Endothelial cell of umbilical vein (primary cell): ENCODE data around the gene DUSP8. TPM values are rescaled to one million over a fixed set of nuclear protein-coding genes. Genes with fewer than 3 reads are reported as not detected.

Source experiments
- BruUV-seq: library from RNA; stranded (reverse); fragments of 400-500 nt; replicated peaks from 2 replicates; lab custom pipeline; 2021; lab: Mats Ljungman, UMichigan
- CTCF ChIA-PET: fragments of 300-600, 350-600 bp; sonication (Branson Sonifier 250); formaldehyde crosslinking; loops from one replicate; lab custom pipeline; 2021; ENCODE audit warnings: antibody characterized with exemption, inconsistent platforms; lab: Charles Lee
- POLR2A ChIA-PET: fragments of 300-600, 350-600 bp; sonication (Branson Sonifier 250); formaldehyde crosslinking; loops from one replicate; lab custom pipeline; 2021; ENCODE audit warnings: antibody characterized with exemption, inconsistent platforms; lab: Charles Lee
- DNase-seq: peaks from one replicate; pipeline ENCODE4 v3.0.0-alpha.2; 2011; ENCODE audit warnings: low read depth, low spot score
- FAIRE-seq: peaks from 2 replicates; lab custom pipeline; 2011; peaks lifted over from hg19 to GRCh38; lab: Jason Lieb, UNC
- H2AFZ ChIP-seq: 2 replicates; pipeline ENCODE4 v1.6.0; 2012; ENCODE audit warnings: low read depth, low read length, control low read depth, inconsistent platforms
- H3K27ac ChIP-seq: 2 replicates; pipeline ENCODE4 v1.5.1; 2011; ENCODE audit warnings: low read depth, mild to moderate bottlenecking, control low read depth, low read length, moderate library complexity; ENCODE audit not compliant: insufficient read depth
- H3K27me3 ChIP-seq, 2 experiments: 2 replicates each; pipeline versions ENCODE4 v1.6.0 to v1.6.1; 2011; ENCODE audit warnings: low read length in 2 of 2, mixed read lengths in 1 of 2; ENCODE audit not compliant: control insufficient read depth in 2 of 2, insufficient read depth in 2 of 2
- H3K36me3 ChIP-seq, 2 experiments: 2 replicates in 1 of 2; 3 replicates in 1 of 2; pipeline ENCODE4 v1.5.1; 2011; ENCODE audit warnings: low read length in 2 of 2, mild to moderate bottlenecking in 1 of 2, moderate library complexity in 1 of 2; ENCODE audit not compliant: control insufficient read depth in 2 of 2, insufficient read depth in 2 of 2; ENCODE audit errors: extremely low read depth in 1 of 2
- H3K4me1 ChIP-seq: 3 replicates; pipeline ENCODE4 v1.5.1; 2011; ENCODE audit warnings: mild to moderate bottlenecking, low read length; ENCODE audit not compliant: control insufficient read depth, insufficient read depth; ENCODE audit errors: extremely low read depth
- H3K4me2 ChIP-seq: 2 replicates; pipeline ENCODE4 v1.6.1; 2011; ENCODE audit warnings: low read length, control low read depth, mixed read lengths; ENCODE audit not compliant: insufficient read depth
- H3K4me3 ChIP-seq, 3 experiments: fragments of 200-600 bp in 1 of 3; sonication (generic), shearing (Covaris generic) in 1 of 3; replicated peaks in 1 of 3; 2 replicates each; pipeline ENCODE4 v1.5.1; 2011 to 2016; ENCODE audit warnings: control low read depth in 3 of 3, low read length in 3 of 3, mild to moderate bottlenecking in 2 of 3, inconsistent platforms in 1 of 3, low read depth in 1 of 3, moderate library complexity in 1 of 3; ENCODE audit not compliant: insufficient read depth in 1 of 3
- H3K79me2 ChIP-seq: 2 replicates; pipeline ENCODE4 v1.6.0; 2012; ENCODE audit warnings: low read length, inconsistent platforms; ENCODE audit not compliant: control insufficient read depth, insufficient read depth
- H3K9ac ChIP-seq: replicated peaks from 2 replicates; pipeline ENCODE3; 2011; ENCODE audit warnings: low read length, control low read depth; ENCODE audit not compliant: insufficient read depth; ENCODE audit errors: extremely low read depth
- H3K9me1 ChIP-seq: replicated peaks from 3 replicates; pipeline ENCODE4 v1.6.0; 2011; ENCODE audit warnings: mild to moderate bottlenecking, low read length; ENCODE audit not compliant: control insufficient read depth, insufficient read depth; ENCODE audit errors: extremely low read depth
- H3K9me3 ChIP-seq: replicated peaks from 2 replicates; pipeline ENCODE4 v1.5.1; 2012; ENCODE audit warnings: low read length, inconsistent platforms; ENCODE audit not compliant: control insufficient read depth, insufficient read depth
- H4K20me1 ChIP-seq: replicated peaks from 2 replicates; pipeline ENCODE3; 2011; ENCODE audit warnings: mild to moderate bottlenecking, low read length; ENCODE audit not compliant: control insufficient read depth, insufficient read depth; ENCODE audit errors: extremely low read depth
- CTCF ChIP-seq, 2 donors: IDR thresholded peaks; 1 replicate in 1 of 2; 2 replicates in 1 of 2; pipeline ENCODE4 v1.5.1; 2011; ENCODE audit warnings: low read length in 2 of 2, mild to moderate bottlenecking in 2 of 2, moderate library complexity in 2 of 2, control low read depth in 1 of 2, inconsistent platforms in 1 of 2, low read depth in 1 of 2; ENCODE audit not compliant: insufficient read depth in 1 of 2; ENCODE audit errors: extremely low read depth in 1 of 2
- EZH2 ChIP-seq: IDR thresholded peaks from 2 replicates; pipeline ENCODE4 v1.6.1; 2012; ENCODE audit warnings: borderline replicate concordance, low read depth, mild to moderate bottlenecking, moderate library complexity, low read length, inconsistent platforms; ENCODE audit not compliant: severe bottlenecking
- FOS ChIP-seq: IDR thresholded peaks from 2 replicates; pipeline ENCODE4 v1.6.1; 2011; ENCODE audit warnings: mild to moderate bottlenecking, low read length, moderate library complexity, borderline replicate concordance; ENCODE audit not compliant: insufficient read depth
- GATA2 ChIP-seq: IDR thresholded peaks from 2 replicates; pipeline ENCODE4 v1.7.0; 2011; ENCODE audit warnings: low read depth, mild to moderate bottlenecking, moderate library complexity, mixed read lengths, low read length; ENCODE audit not compliant: insufficient read length, insufficient read depth
- JUN ChIP-seq: IDR thresholded peaks from 2 replicates; pipeline ENCODE4 v1.6.1; 2011; ENCODE audit warnings: borderline replicate concordance, low read depth; ENCODE audit not compliant: insufficient read length, insufficient read depth
- MAX ChIP-seq: IDR thresholded peaks from 2 replicates; pipeline ENCODE4 v1.6.1; 2011; ENCODE audit not compliant: insufficient read depth, insufficient read length
- MYC ChIP-seq: IDR thresholded peaks from one replicate; pipeline ENCODE4 v1.6.1; 2011; ENCODE audit warnings: mild to moderate bottlenecking, low read depth, low read length
- POLR2A ChIP-seq: IDR thresholded peaks from 2 replicates; pipeline ENCODE4 v1.6.1; 2012; ENCODE audit warnings: low read depth, mild to moderate bottlenecking, control low read depth, low read length
- POLR2AphosphoS5 ChIP-seq: IDR thresholded peaks from 2 replicates; pipeline ENCODE4 v1.6.1; 2012; ENCODE audit warnings: low read depth, mild to moderate bottlenecking, control low read depth, low read length, moderate library complexity; ENCODE audit not compliant: insufficient read depth
- dilution Hi-C: fragments of 300-500 bp; cut with MboI; formaldehyde crosslinking; loops from one replicate; pipeline ENCODE4 v1.15.0; 2019; ENCODE audit warnings: low sequenced_read_pairs; ENCODE audit not compliant: extremely low pct_ligation_motif_present
- intact Hi-C: fragments of 100-400 bp; cut with micrococcal nuclease; formaldehyde crosslinking; loops from one replicate; pipeline ENCODE4 v1.10.0; 2022
- polyA plus RNA-seq, 4 experiments: library from polyadenylated mRNA; depleted of rRNA in 3 of 4; stranded (reverse) in 3 of 4; unstranded in 1 of 4; fragments of >200 nt; gene quantifications; 2 replicates each; pipeline versions ENCODE4 v1.2.1 to v1.2.3, GENCODE V29; 2011 to 2012; ENCODE audit warnings: missing spikeins in 1 of 4
- total RNA-seq: library from RNA; stranded (reverse); gene quantifications from 2 replicates; pipeline ENCODE4 v1.2.3, GENCODE V29; 2021

The DUSP8 gene
- total and polyA plus RNA-seq, 2 donors (not counting 3 experiments of a cell fraction or from before 2014, with no cell fraction given) = 4.6 to 5.9 TPM

GRCh38 chr11:1534171-1534570 is 37.9 kb downstream of the DUSP8 start:
- H3K4me1 ChIP-seq = peaks cover 7% of the 10 kb centered on the region
- ChIA-PET POLR2A (no interaction called here), CTCF (no interaction called here)
- H2AFZ ChIP-seq = no peak overlapping the region
- no peaks in the 10 kb centered on the region for H4K20me1 ChIP-seq
- intact Hi-C loops (no loop called here), dilution Hi-C loops (no loop called here)
- H3K4me3 ChIP-seq = no peak overlapping the region
- H3K36me3 ChIP-seq = peaks cover 0 to 2% of the 10 kb centered on the region in 2 experiments
- DNase-seq (no peak), FAIRE-seq (no peak)
- H3K9me1 ChIP-seq = no peaks in the 10 kb centered on the region
- no peak overlapping the region for H3K9ac ChIP-seq
- TF ChIP-seq MAX (no peak), GATA2 (no peak), POLR2A (no peak), POLR2AphosphoS5 (no peak), CTCF (IDR thresholded peaks at IDR 0.05; ENCODE audit: extremely low read depth in 1 of 2, insufficient read depth in 1 of 2, low read depth in 1 of 2, low read length in 2 of 2) (no peak), FOS (no peak), MYC (no peak), JUN (no peak), EZH2 (no peak)
- peaks cover 59% of the 10 kb centered on the region for H3K79me2 ChIP-seq
- H3K9me3 ChIP-seq = no peaks in the 10 kb centered on the region
- H3K4me2 ChIP-seq = no peak overlapping the region
- no peak overlapping the region for H3K27ac ChIP-seq
- peaks cover 7 to 8% of the 10 kb centered on the region in 2 experiments for H3K27me3 ChIP-seq
- BruUV-seq = no TSS peak
